SKM-1 (cell line): Measurements from ENCODE around the gene IFIT5.
"Not testable (repeated sequence)": the region's sequence is repeated elsewhere in the genome, so short reads cannot be mapped to it uniquely, and the experiment has no call there.

Experiments used
- DNase-seq: peaks from one replicate; lab custom pipeline; 2025; ENCODE audit not compliant: unreplicated experiment; lab: John Stamatoyannopoulos, UW

The IFIT5 gene

DNA sequence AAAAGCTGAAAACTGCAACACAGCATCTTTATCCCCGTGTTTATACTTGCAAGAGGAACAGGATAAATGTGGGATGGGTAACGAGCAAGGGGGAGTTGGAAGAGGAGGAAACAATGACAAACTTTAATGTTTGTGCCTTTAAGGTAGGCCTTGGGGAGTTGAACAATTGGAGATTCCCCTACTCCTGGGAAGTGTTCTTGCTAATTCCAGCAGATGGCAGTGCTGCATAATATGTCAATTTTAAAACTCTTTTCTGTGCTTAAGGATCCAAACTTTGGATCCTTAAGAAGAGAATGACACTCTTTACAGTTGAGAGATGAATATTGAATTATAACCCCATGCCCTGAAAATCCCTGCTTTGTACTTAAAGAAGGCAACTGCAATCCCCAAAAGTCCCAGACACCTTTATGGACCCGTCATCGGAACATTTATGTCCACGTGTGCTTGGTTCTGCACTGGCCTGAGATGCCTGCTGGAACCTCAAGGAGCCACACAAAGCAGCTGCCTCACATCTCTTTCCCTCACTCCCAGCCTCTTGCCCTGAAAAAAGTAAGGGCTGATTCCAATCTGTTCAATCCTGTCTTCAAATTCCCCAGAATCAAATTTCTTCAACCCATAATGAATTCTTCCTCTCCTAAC, 12.0 kb downstream of the IFIT5 start:
- DNase-seq, result peak; percentile 41

DNA sequence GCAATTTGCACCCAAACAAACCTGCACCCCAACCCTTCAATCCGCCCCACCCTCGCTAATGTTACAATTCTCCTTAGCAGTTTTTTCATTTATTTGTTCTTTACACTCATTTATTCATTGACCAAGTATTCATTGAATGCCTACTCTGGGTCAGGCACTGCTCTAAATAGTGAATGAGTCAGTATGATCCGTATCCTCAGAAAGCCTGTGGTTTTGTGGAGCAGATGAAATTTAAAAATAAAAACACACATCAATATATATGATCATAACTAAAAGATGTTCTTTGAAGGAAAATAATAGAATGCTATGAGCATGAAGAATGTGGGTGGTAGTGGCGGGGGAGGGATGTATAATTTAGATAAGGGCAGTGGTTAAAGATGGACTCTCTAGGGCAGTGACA, 13.3 kb downstream of the IFIT5 start:
- DNase-seq, result no peak

DNA sequence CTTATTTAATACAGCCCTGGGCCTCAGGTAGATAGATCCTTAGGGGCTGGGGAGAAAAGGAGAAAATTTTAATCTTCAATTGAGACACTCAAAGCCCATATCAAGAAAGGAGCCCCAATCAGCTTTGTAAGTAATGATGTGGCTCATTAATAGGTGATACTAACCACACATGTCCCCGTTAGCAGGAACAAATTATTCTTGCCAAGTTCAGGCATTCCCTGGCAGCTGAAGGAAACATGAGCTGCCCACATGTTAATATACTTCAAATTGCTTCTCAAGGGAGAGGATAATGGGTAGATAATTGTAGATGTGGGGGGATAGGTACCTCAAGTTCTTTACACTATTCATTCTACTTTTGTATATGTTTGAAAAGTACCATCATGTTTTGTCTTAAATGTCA, 14.5 kb downstream of the IFIT5 start:
- no peak for DNase-seq

DNA sequence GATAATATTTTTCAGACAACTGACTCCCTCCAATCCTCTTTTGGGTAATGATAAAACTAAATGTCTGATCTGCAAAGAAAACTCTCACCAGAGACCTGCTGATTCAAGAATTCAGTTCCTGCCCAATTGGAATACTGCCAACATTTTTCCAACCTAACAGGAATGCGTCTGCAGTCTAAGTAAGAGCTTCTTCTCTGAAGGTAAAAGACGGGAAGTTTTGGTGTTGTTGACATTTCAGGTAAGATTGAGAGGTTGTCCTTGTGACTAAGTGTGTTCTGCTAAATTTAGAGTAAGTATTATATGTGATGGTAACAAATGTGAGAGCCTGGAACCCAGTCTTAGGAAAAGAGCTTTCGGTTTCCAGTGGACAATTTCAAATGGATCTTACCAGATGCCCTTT, 17.6 kb downstream of the IFIT5 start:
- DNase-seq, result no peak

DNA sequence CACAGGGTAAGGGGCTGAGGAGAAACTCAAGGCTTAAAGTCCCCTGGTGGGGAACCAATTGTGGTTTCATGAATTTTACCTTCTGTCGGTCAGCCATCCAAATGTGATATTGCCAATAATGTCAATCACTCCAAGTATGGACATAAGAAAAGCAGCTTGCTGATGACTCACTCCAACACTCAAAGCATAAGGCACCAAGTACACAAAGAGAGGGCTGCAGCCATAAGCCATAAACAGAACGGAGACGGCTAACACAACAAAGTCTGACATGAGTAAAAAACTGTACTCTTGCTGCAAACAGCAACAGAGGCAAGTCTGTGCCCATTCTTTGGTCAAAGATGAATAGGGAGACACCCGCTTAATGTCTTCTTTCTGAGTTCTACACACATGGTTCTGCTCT, 24.2 kb downstream of the IFIT5 start:
- DNase-seq, result no peak

DNA sequence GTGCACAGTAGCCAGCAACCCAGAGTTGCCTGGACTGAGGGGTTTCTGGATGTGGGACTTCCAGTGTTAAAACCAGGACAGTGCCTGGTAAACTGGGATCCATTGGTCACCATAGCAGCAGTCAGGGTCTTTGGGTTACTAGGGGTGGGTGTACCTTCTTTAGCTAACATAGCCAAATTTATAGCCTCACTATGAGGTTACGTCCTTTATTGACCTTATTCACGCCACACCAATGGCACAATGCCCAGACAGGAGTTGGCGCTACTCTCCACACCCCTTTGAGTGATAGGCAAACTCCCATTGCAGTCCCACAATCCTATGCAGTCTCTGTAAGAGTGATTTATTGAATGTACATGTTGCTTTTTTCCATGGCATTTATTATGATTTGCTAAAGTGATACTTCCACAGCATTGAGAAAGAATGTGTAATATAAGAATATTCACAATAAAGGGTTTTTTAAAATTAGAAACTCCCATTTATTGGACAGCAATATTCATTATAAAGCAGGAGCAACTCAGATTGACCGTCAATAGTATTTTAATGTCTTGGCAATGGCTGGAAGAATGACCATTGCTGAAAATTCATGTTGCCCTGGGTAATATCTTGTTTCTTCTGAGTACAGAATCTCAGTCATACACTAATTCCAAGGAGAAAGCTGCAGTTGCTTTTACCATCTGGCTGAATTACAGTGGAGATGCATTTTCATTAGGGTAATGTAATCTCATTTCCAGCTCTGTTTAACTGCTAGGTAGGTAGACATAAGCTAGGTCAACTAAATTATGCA, 26.1 kb downstream of the IFIT5 start:
- DNase-seq, result no peak

DNA sequence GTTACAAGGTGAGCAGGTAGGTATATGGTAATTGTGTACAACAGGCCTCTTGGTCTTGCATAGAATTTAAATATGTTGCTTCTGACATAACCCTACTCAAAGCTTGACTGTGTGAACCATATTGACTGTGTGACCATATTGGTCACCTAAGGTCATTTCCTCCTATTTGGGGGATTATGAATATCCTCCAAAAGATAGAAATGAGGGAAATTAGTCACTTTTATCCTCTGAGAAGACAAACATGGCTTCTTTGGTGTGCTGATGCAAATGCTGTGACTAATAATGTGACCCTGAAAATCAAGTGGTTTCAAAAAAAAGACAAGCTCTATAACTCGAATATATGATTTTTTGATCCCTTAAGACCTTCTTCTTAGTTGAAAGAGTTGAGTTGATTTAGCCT, 27.9 kb downstream of the IFIT5 start:
- no peak for DNase-seq

DNA sequence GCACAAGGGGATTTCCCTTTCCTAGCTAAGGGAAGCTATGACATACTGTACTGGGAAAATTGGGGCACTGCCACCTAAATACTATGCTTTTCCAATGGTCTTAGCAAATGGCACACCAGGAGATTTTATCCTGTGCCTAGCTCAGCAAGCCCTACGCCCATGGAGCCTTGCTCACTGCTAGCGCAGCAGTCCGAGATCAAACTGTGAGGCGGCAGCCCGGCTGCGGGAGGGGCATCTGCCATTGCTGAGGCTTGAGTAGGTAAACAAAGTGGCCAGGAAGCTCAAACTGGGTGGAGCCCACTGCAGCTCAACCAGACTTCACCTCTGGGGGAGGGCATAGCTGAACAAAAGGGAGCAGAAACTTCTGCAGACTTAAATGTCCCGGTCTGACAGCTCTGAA, 30.5 kb downstream of the IFIT5 start:
- not testable (repeated sequence) for DNase-seq

DNA sequence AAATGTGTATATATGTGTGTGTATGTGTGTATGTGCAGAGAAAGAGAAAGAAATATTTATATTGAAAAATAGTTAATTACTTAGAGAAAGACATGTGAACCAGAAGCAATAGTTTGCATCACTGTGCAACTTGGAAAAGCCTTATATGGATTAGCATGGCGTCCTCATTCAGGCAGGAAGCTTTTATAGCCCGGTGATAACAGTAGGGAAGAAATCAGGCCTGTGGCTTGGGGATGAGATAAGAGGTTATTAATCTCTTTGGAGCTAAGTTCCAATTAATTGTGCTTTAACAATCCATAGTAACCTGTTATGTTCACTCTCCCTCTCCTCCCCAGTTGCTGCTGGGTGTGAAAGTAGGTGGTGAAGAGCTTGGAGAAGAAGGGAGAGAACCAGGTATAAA, 36.5 kb downstream of the IFIT5 start:
- no peak for DNase-seq

DNA sequence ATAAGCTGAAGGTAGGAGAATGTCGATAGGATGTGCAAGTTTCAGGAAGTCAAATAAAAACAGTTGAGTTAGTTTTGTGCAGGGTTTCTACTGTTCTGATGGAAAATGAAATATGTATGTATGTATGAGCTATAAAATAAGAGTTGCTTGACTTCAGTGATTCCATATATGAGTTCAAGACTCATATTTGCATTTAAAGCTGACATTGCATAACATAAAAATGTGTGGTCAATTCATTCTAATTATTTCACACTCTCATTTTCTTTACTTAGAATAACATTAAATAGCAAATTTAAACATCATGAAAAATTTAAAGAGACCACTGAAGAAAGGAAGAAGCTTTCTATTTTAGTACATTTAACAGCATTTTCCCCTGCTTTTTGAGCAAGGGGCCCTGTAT, 37.8 kb downstream of the IFIT5 start:
- no peak for DNase-seq

DNA sequence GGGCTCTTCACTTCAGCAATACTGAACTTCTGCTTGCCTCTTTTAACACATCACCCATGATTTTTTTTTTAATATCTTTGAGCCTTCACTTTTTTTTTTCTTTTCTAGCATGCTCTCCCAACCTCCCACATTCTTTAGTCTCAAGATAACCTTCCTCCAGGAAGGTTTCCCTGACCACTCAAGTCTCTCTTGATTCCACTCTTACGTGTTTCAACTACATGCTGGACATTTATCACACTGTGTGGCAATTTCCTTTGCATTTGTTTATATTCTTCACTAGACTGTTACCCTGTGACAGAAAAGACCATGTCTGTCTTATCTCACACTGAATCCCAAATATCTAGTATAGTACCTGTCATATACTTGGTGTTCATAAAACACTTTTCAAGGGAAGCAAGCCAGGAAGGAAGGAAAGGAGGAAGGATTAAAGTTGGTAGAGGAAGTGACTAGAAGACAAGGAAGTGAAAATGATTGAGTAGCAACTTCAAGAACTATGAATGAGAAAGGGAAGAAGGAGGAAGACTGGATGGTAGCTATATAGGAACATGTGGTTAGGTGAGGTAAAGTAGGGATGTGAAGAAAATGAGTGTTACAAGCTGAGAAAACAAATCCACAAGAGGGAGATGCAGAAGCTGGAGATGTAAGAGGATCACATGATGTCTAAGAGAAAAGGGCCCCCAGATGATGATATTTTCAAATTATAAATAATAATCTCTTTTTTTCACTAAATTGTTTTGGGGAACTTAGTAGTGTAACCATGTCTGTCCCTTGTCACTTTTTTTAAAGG, 40.4 kb downstream of the IFIT5 start:
- no peak for DNase-seq

DNA sequence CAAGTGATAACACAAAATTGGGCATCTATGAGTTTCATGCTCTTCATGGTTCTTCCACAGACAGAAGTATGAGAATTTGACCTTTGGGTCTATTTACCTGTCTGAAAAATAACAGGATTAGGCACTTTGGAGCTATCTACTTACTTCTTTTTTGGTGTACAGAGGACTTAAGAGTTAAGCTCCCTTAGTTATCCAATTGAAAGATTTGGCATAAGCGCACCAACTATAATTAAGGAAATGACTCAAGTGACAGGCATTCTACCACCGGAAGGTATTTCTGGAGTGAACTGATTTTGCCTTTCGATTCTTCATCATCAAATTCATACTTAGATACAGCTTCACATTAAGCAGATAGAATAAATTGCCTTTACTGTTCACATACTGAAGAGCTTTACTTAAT, 43.9 kb downstream of the IFIT5 start:
- no peak for DNase-seq

DNA sequence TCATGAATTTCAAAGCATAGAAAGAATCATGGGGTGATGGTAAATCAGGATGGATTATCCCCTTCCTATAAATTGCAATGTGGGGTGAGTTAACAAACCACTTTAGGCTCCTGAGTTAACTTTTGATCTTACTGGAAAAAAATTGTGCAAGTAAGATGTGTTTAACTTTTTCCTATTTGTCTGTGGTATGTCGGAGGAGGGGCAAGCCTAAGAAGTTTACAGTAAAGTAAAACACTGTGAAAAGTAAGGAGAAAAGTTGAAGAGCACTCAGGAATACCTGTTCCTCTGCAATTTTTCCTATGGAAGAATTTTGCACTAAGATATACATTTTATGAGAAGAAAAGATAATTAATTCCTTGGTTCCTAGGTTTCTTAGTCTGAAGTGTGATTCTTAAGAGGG, 44.4 kb downstream of the IFIT5 start:
- no peak for DNase-seq

DNA sequence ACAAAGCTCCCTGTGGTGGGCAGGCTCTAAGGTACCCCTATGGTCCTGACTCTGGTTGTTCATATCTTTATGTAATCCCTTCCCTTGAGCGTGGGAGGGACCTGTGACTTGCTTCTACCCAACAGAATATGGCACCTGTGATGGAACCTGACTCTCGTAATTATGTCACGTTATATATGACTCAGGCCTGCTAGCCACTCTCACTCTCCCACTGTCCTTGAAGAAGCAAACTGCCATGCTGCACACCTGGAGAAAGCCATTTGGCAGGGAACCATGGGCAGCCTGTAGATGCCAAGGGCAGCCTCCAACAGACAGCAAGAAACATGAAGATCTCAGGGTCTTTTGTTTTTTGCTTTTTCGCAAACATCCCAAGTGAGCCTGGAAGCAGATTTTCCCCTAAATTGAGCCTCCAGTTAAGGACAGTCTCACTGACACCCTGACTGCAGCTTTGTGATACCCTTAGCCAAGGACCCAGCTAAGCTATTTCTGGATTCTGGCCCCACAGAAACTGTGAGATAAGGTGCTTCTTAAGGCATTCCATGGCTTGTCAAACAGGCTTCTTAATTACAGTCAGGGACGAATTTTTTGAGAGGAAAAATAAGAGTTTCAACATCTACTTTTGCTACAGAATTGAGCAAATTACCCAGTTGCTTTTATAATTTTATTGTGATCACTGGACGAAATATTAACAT, 49.6 kb downstream of the IFIT5 start:
- no peak for DNase-seq

DNA sequence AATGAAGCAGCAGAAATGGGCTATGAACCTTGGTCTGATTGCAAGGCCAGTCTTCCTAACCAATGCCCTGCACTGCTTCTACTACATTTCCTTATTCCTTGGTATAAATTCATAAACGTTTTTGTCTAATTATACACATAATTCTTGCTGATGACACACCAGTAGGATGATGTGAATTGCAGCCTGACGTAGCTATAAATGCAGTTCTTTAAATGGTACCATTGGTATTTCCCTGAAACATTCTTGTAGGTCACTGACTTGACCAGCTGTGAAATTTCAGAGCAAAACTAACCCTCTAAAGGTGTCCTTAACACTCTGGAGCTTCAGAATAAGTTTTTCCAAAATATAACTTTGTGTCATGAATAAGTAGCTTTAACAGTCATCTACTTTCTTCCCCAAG, 50.8 kb downstream of the IFIT5 start:
- no peak for DNase-seq

DNA sequence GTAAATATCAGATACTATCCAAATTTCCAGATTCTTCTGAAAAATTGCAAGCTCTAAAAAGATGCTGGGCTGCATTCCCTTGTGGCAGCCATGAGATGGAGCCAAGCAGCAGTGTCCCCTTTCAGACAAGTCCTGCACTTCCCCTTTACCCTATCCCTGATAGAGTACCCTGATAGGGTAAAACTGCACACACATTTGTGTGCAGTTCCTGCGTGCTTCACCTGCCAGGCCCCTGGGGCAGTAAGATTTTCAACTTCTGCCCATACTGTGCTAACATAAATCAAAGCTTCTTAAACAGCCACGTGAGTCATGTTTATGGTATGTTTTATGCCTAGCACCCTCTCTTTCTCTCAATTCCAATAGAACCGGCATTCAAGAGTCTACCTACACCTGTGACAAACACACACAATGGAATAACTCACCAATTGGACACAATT, 52.2 kb downstream of the IFIT5 start:
- peak; percentile 16 for DNase-seq

DNA sequence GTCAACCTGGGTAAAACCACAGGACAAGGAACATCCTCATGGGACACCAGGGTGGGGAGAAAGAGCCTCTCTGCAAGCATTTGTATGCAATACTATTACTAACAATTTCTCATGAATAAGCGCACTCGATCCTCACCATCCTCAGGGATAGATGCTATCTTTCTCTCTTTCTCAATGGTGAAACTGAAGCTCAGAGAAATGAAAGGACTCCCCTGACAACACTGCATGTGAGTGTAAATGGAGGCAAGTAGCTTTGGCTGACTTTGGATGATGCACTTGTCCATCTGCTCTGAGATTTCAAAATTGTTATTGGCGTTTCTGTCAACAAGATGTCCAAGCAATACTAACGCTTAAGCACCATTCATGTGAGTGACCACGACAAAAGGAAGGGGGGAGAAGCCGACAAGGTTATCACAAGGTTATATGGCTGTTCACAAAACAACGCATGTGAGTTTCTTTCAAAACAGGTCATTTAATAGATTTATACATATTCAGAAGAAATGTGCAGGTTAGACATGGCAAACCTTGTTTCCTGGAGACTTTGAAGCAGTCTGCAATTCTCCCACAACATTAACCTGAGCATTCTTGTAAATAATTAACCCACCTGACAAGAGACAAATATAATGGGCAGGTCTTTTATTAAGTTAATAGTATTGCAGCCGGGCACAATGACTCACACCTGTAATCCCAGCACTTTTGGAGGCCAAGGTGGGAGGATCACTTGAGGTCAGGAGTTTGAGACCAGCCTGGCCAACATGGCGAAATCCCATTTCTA, 54.0 kb downstream of the IFIT5 start:
- no peak for DNase-seq

DNA sequence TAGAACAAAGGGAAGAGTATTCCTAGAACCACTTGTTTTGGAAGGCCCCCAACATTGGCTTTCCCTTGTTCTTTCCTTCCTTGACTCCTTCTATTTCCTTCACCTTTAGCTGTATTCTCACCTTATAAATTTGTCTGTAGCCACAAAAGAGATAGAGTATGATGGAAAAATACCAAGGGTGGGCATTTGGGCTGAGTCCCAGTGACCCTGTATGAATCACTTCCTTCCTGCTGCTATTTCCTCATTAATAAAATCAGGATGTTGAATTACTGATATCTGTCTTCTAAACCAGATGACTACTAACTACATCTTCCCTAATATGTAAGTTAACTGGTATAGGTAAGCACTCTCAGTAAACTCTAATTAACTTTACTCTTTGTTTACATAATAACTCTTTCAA, 55.1 kb downstream of the IFIT5 start:
- DNase-seq, result no peak
